GM20000 (cell line): Measurements from ENCODE around the gene PARN.
"Not testable (repeated sequence)": the region's sequence is repeated elsewhere in the genome, so short reads cannot be mapped to it uniquely, and the experiment has no call there.

Experiments
- DNase-seq: peaks from one replicate; pipeline ENCODE4 v3.0.0; 2012; ENCODE audit warnings: low spot score
- CTCF ChIP-seq: IDR thresholded peaks from 2 replicates; pipeline ENCODE4 v1.5.1; 2012; ENCODE audit warnings: mild to moderate bottlenecking, control low read depth; ENCODE audit errors: extremely low read depth, missing control alignments

The PARN gene

DNA sequence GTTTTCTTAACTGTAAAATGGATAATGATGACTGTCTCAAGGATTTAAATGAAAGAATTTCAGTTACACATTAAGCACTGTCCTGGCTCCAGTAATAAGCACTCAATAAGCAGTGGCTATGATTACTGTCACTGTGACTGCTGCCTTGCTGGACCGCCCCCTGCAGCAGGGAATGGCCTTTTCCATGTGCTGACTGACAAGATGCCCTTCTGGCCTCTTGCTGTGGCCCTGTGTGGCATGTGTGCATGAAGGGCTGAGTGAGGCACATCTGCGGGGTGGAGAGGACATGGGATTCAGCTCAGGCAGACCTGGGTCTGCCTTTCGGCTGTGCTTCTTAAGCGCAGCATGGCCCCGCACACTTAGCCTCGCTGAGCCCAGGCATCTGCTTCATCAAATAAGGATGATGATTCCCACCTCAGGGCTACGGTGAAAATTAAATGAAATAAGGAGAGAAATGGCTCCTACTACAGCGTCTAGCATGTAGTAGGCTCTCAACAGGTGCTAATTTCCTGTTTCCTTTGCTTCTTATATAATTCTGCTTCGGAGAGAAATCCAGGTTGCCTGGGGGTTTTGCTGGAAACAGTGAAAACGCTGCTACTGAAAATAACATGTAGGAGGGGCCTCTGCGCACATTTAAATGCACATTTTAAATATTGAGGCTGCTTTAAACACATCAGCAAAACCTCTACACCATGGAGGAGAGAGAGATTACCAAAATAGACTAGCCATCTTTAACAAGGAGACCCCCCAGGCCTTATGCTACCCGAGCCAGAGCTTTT is 183.9 kb downstream of the PARN start:
- TF ChIP-seq CTCF, result no peak
- DNase-seq, result no peak

DNA sequence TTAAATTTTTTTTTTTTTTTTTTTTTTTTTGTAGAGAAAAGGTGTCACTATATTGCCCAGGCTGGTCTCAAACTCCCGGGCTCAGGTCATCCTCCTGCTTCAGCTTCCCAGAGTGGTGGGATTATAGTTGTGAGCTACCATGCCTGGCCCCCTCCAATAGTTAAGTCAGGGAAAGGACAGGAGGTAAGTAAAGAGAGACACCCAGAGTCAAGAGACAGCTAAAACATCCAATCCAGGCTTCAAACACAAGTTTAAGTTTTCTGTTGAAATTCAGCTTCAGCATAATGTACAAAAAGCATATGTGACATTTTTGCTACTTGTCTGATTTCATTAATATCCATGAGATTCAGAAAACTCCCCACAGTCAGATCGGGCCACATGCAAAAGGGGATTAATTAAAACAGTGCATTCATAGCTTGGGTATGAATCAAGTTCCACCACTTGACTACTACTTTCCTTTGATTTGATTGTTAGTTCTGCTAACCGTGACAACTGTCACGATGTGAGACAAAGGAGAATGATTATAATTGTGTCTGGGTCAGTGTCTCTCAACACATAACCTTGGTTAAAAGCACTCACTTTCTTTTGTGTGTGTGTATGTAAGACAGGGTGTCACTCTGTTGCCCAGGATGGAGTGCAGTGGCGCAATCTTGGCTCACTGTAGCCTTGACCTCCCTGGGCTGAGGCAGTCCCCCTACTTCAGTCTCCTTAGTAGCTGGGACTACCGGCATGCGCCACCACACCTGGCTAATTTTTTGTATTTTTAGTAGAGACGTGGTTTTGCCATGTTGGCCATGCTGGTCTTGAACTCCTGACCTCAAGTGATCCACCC is 184.9 kb downstream of the PARN start:
- no peak for DNase-seq
- TF ChIP-seq CTCF, result no peak

- not testable (repeated sequence) for DNase-seq
Measured at GRCh38 chr16:14441533-14441932, 188.5 kb downstream of the PARN start.

GRCh38 chr16:14438256-14438655 is 191.8 kb downstream of the PARN start:
- no peak for DNase-seq
- TF ChIP-seq CTCF, result no peak

- no peak for DNase-seq
- no peak for TF ChIP-seq CTCF
Measured at GRCh38 chr16:14437426-14437825, 192.6 kb downstream of the PARN start.

GRCh38 chr16:14436401-14436955 is 193.6 kb downstream of the PARN start:
- no peak for DNase-seq
- TF ChIP-seq CTCF, result no peak

DNA sequence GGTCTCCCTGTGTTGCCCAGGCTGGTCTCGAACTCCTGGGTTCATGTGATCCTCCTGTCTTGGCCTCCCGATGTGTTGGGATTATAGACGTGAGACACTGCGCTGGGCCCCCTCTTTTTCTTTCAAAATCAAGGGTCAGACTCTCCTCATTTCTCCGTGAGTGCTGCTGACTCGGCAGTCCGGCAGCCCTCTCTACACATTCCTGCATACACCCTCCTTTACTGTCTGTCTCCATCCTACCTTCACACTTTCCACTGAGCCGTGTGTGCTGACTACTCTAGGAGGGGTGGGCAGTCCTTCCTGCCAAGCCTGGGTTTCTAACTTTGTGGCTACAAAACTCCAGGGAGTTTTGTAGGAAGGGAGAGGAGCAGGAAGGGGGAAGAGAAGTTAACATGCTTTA is 195.2 kb downstream of the PARN start:
- no peak for DNase-seq
- no peak for TF ChIP-seq CTCF

- not testable (repeated sequence) for DNase-seq
Measured at GRCh38 chr16:14428971-14429637, 201.0 kb downstream of the PARN start.
